ENCODE data around the gene PARK7. TPM values are rescaled to one million over a fixed set of nuclear protein-coding genes. Genes with fewer than 3 reads are reported as not detected.

PARK7 gene
- total RNA-seq, 1 experiment from 2014 or later: 207 TPM

DNA sequence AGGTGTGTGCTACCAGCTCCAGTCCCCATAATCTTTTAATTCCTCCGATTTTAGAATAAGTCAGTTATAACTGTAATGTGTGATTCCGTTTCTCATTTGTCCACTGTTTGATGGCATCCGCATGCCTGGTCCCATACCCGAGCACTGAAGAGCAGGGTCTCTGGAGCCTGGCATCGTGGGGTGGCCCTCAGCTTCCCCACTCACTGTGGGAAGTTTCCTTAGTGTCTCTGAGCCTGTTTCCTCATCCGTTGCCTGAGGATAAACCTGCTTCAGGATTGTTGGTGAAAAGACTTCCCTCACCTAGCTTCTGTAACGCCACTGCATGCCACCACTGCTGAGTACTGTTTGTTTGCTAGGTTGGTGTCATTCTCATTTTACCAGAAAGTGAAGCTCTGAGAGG lies 19.5 kb downstream of the PARK7 start:
- Mint-ChIP-seq H3K4me3 (ENCODE audit: low read depth, unreplicated experiment) (no peak overlapping the region), H3K27me3 (ENCODE audit: unreplicated experiment) (no peaks in the 10 kb centered on the region), H3K9me3 (ENCODE audit: low read depth, unreplicated experiment) (no peaks in the 10 kb centered on the region), H3K36me3 (ENCODE audit: insufficient read depth, unreplicated experiment) (peaks cover 25% of the 10 kb centered on the region), H3K27ac (ENCODE audit: unreplicated experiment) (no peak overlapping the region), H3K4me1 (ENCODE audit: low read depth, unreplicated experiment) (no peaks in the 10 kb centered on the region)
- intact Hi-C loops (cut with micrococcal nuclease; ENCODE audit: unreplicated experiment): no loop called here
- BruUV-seq (replicated peaks): no TSS peak
- CTCF ChIA-PET: interaction anchor here (1.2 kb wide), 1 partner anchor 34 kb away, joined by 3 read pairs; no protein-coding TSS in a partner anchor
- TF ChIP-seq, protein P1, sequence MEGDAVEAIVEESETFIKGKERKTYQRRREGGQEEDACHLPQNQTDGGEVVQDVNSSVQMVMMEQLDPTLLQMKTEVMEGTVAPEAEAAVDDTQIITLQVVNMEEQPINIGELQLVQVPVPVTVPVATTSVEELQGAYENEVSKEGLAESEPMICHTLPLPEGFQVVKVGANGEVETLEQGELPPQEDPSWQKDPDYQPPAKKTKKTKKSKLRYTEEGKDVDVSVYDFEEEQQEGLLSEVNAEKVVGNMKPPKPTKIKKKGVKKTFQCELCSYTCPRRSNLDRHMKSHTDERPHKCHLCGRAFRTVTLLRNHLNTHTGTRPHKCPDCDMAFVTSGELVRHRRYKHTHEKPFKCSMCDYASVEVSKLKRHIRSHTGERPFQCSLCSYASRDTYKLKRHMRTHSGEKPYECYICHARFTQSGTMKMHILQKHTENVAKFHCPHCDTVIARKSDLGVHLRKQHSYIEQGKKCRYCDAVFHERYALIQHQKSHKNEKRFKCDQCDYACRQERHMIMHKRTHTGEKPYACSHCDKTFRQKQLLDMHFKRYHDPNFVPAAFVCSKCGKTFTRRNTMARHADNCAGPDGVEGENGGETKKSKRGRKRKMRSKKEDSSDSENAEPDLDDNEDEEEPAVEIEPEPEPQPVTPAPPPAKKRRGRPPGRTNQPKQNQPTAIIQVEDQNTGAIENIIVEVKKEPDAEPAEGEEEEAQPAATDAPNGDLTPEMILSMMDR (IDR thresholded peaks at IDR 0.05; ENCODE audit: unreplicated experiment): no peak
- DNase-seq: no peak

DNA sequence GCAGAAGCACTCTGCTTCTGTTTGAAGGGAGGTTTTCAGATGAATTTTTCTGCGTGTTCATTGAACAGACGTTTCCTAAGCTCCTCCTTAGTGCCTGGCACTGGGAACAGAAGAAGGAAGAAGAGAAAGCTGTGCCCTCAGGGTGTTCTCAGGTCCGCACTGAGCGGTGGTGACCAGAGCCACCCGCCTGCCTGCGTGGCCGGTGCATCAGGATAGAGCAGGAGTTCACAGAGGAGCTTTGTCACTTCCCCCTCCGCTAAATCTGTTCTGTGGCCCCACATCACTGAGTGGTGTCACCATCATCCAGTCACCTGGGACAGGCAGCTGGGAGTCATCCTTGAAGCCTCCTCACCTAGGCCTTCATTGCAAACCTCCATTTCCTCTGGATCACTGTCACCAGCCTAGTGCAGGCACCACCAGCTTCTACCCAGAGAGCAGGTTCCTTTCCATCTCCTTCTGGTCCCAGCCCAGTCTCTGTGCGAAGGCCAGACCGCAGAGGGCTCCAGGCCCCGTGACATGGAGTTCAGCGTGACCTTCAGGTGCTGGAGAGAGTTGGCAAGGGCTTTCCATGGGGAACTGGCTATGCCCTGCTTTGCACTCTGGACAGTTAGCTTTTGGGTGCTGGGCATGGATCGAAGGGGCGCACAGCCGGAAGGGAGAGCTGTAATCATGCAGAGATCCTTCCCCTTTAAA lies 21.7 kb downstream of the PARK7 start:
- Mint-ChIP-seq H3K4me1 (ENCODE audit: low read depth, unreplicated experiment) (no peaks in the 10 kb centered on the region), H3K27ac (ENCODE audit: unreplicated experiment) (no peak overlapping the region), H3K36me3 (ENCODE audit: insufficient read depth, unreplicated experiment) (peaks cover 44% of the 10 kb centered on the region), H3K27me3 (ENCODE audit: unreplicated experiment) (no peaks in the 10 kb centered on the region), H3K9me3 (ENCODE audit: low read depth, unreplicated experiment) (no peaks in the 10 kb centered on the region), H3K4me3 (ENCODE audit: low read depth, unreplicated experiment) (no peak overlapping the region)
- CTCF ChIA-PET: interaction anchor here (0.5 to 1.7 kb wide), 2 partner anchors 331 to 741 kb away, joined by 3 to 5 read pairs; no protein-coding TSS in a partner anchor
- intact Hi-C loops (cut with micrococcal nuclease; ENCODE audit: unreplicated experiment): loop anchor here (2.0 kb wide), 1 partner anchor 366 kb away; no protein-coding TSS in a partner anchor
- TF ChIP-seq, protein P1 (IDR thresholded peaks at IDR 0.05; ENCODE audit: unreplicated experiment): no peak
- no peak for DNase-seq
- BruUV-seq (replicated peaks): no TSS peak

DNA sequence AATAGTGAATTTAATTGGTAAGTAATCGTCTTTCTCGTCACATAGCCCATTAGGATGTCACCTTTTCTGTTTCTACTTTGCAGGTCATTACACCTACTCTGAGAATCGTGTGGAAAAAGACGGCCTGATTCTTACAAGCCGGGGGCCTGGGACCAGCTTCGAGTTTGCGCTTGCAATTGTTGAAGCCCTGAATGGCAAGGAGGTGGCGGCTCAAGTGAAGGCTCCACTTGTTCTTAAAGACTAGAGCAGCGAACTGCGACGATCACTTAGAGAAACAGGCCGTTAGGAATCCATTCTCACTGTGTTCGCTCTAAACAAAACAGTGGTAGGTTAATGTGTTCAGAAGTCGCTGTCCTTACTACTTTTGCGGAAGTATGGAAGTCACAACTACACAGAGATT lies 23.3 kb downstream of the PARK7 start:
- H3K9me3 Mint-ChIP-seq (ENCODE audit: low read depth, unreplicated experiment): no peaks in the 10 kb centered on the region
- no peaks in the 10 kb centered on the region for H3K4me1 Mint-ChIP-seq (ENCODE audit: low read depth, unreplicated experiment)
- peaks cover 44% of the 10 kb centered on the region for H3K36me3 Mint-ChIP-seq (ENCODE audit: insufficient read depth, unreplicated experiment)
- CTCF ChIA-PET: no interaction called here
- no peak for DNase-seq
- H3K27me3 Mint-ChIP-seq (ENCODE audit: unreplicated experiment): no peaks in the 10 kb centered on the region
- H3K4me3 Mint-ChIP-seq (ENCODE audit: low read depth, unreplicated experiment): no peak overlapping the region
- BruUV-seq (replicated peaks): no TSS peak
- H3K27ac Mint-ChIP-seq (ENCODE audit: unreplicated experiment): no peak overlapping the region
- intact Hi-C loops (cut with micrococcal nuclease; ENCODE audit: unreplicated experiment): no loop called here
- TF ChIP-seq, protein P1 (IDR thresholded peaks at IDR 0.05; ENCODE audit: unreplicated experiment): no peak

DNA sequence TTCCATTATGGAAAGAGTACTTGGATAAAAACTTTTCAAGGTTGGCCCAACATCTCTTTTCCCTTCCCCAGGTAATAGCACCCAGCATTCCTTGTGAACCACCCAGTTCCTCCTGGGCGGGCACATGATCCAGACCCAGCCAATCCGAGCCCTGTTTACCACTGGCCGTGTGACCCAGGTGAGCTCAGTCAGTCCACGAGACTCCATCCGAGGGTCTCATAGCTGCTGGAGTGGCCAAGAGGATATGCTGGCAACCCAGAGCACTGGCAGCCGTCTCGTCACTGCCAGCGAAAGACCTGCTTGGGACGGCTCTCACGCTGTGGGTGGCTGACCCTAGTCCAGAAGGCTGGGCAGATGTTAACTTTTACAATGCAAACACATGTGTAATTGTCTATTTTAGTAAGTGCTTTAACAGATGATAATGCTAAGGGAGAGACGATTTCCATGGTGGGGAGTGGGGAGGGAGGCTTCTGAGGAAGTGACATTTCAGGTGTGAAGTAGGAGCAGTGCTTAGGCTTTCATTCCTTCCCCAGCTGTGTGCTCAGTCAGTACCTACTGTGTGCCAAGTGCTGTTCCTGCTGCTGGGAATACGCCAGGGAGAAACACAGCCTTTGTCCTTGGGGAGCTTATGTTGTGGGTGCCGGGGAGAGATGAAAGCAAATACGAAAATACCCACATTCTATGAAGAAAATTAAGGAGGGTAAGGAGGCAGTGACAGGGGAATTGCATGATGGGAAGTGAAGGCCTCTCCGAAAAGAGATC lies 24.5 kb downstream of the PARK7 start:
- CTCF ChIA-PET: no interaction called here
- Mint-ChIP-seq H3K36me3 (ENCODE audit: insufficient read depth, unreplicated experiment) (peaks cover 37% of the 10 kb centered on the region), H3K27me3 (ENCODE audit: unreplicated experiment) (no peaks in the 10 kb centered on the region), H3K27ac (ENCODE audit: unreplicated experiment) (no peak overlapping the region), H3K4me3 (ENCODE audit: low read depth, unreplicated experiment) (no peak overlapping the region), H3K9me3 (ENCODE audit: low read depth, unreplicated experiment) (peaks cover 3% of the 10 kb centered on the region), H3K4me1 (ENCODE audit: low read depth, unreplicated experiment) (no peaks in the 10 kb centered on the region)
- TF ChIP-seq, protein P1 (IDR thresholded peaks at IDR 0.05; ENCODE audit: unreplicated experiment): no peak
- no peak for DNase-seq
- no TSS peak for BruUV-seq (replicated peaks)
- intact Hi-C loops (cut with micrococcal nuclease; ENCODE audit: unreplicated experiment): no loop called here

All from Calu3 (cell line).